H1 (cell line): Measurements from ENCODE around the gene CHPF2. TPM values are rescaled to one million over a fixed set of nuclear protein-coding genes. Genes with fewer than 3 reads are reported as not detected.

ENCODE experiments used
- CHD7 ChIP-seq: fragments of 300-600 bp; sonication (generic); IDR thresholded peaks from 2 replicates; pipeline ENCODE4 v1.7.1; 2012; ENCODE audit warnings: low read length, moderate library complexity, mild to moderate bottlenecking, inconsistent platforms; ENCODE audit not compliant: insufficient replicate concordance
- polyA plus RNA-seq, 7 experiments: library from polyadenylated mRNA; depleted of rRNA in 3 of 7; stranded (reverse) in 5 of 7; unstranded in 2 of 7; fragments of >200 nt in 5 of 7; fragments of 200-250 nt in 2 of 7; gene quantifications; 1 replicate in 5 of 7; 2 replicates in 1 of 7; 4 replicates in 1 of 7; pipeline versions ENCODE4 v1.2.1 to v1.2.3, GENCODE V29; 2011 to 2013; ENCODE audit warnings: missing spikeins in 2 of 7, mixed read lengths in 2 of 7
- total RNA-seq: library from RNA; stranded (reverse); fragmentation: NEBNext Ultra II Directional; extraction: Animal tissue kit (Norgen Biotek cat#: 25700); gene quantifications from 2 replicates; pipeline ENCODE4 v1.2.1, GENCODE V29; 2021

Gene CHPF2
- total and polyA plus RNA-seq, 2 of the 8 experiments (the other 6 are each of a cell fraction or from before 2014, with no cell fraction given): 14.4 to 20.6 TPM

GRCh38 chr7:151241755-151242096 is 9.4 kb downstream of the CHPF2 start (continued):
- no peak for TF ChIP-seq CHD7
